CD4-positive, alpha-beta T cell (primary cell): ENCODE measurements around the gene NACC2. TPM values are rescaled to one million over a fixed set of nuclear protein-coding genes. Genes with fewer than 3 reads are reported as not detected.

Experiments
- ATAC-seq: fragments of 200-7000 bp; cut with Tn5 transposase; one replicate; pipeline ENCODE4 v1.10.0; 2022; ENCODE audit warnings: mild to moderate bottlenecking; ENCODE audit not compliant: poor library complexity
- CTCF ChIA-PET: fragments of 350-600 bp; sonication (Branson Sonifier 250); formaldehyde crosslinking; loops from one replicate; lab custom pipeline; 2021; ENCODE audit warnings: antibody characterized with exemption, inconsistent platforms; lab: Charles Lee
- POLR2A ChIA-PET: fragments of 350-600 bp; sonication (Branson Sonifier 250); formaldehyde crosslinking; loops from one replicate; lab custom pipeline; 2021; ENCODE audit warnings: antibody characterized with exemption, inconsistent platforms; lab: Charles Lee
- DNase-seq, 14 experiments: peaks; one replicate each; pipeline ENCODE4 v3.0.0-alpha.2; 2013 to 2020; ENCODE audit warnings: mixed read lengths in 2 of 14
- H3K27ac ChIP-seq, 2 donors: one replicate each; pipeline versions ENCODE4 v1.5.1 to v1.7.0; 2013; ENCODE audit warnings: low read length in 2 of 2, low read depth in 1 of 2, mild to moderate bottlenecking in 1 of 2
- H3K27me3 ChIP-seq, 2 experiments: 1 replicate in 1 of 2; 2 replicates in 1 of 2; pipeline versions ENCODE4 v1.6.1 to v1.7.0; 2013; ENCODE audit warnings: low read length in 2 of 2, control low read depth in 1 of 2, mild to moderate bottlenecking in 1 of 2, moderate library complexity in 1 of 2; ENCODE audit not compliant: insufficient read depth in 2 of 2, control insufficient read depth in 1 of 2
- H3K36me3 ChIP-seq: one replicate; pipeline ENCODE4 v1.6.1; 2013; ENCODE audit warnings: low read length, control low read depth; ENCODE audit not compliant: insufficient read depth
- H3K4me1 ChIP-seq: one replicate; pipeline ENCODE4 v1.6.1; 2013; ENCODE audit warnings: low read length, control low read depth; ENCODE audit not compliant: insufficient read depth
- H3K4me3 ChIP-seq: one replicate; pipeline ENCODE4 v1.5.1; 2013; ENCODE audit warnings: mild to moderate bottlenecking, low read length, moderate library complexity
- H3K9me3 ChIP-seq, 2 experiments: 1 replicate in 1 of 2; 2 replicates in 1 of 2; pipeline versions ENCODE4 v1.6.1 to v1.7.0; 2013; ENCODE audit warnings: low read length in 2 of 2, mild to moderate bottlenecking in 2 of 2, control low read depth in 1 of 2, moderate library complexity in 1 of 2; ENCODE audit not compliant: control insufficient read depth in 1 of 2, insufficient read depth in 1 of 2
- H3K27ac Mint-ChIP-seq: one replicate; pipeline ENCODE4 v1.8.0; 2020; ENCODE audit warnings: mixed read lengths
- H3K27me3 Mint-ChIP-seq: one replicate; pipeline ENCODE4 v1.8.0; 2021; ENCODE audit warnings: mixed read lengths
- H3K36me3 Mint-ChIP-seq: one replicate; pipeline ENCODE4 v1.8.0; 2021; ENCODE audit warnings: low read depth, mixed read lengths
- H3K4me1 Mint-ChIP-seq: one replicate; pipeline ENCODE4 v1.8.0; 2021; ENCODE audit warnings: low read depth, mixed read lengths
- H3K4me3 Mint-ChIP-seq: one replicate; pipeline ENCODE4 v1.8.0; 2020; ENCODE audit warnings: mild to moderate bottlenecking, mixed read lengths
- H3K9me3 Mint-ChIP-seq: one replicate; pipeline ENCODE4 v1.8.0; 2020; ENCODE audit warnings: mixed read lengths
- CTCF ChIP-seq: fragments of 200-600 bp; IDR thresholded peaks from one replicate; pipeline ENCODE4 v1.8.0; 2022; ENCODE audit warnings: antibody characterized with exemption, mild to moderate bottlenecking
- intact Hi-C, 2 experiments: fragments of 100-400 bp; cut with DNase I in 1 of 2; cut with micrococcal nuclease in 1 of 2; formaldehyde crosslinking; loops; one replicate each; pipeline versions ENCODE4 v1.15.1 to v1.9.0; 2023 to 2025; cut with DNase I, micrococcal nuclease
- total RNA-seq, 174 experiments: library from RNA in 2 of 174; stranded (reverse) in 2 of 174; gene quantifications; one replicate each; pipeline ENCODE4 v1.2.3 and lab custom pipeline; 2021 to 2026

The NACC2 gene
- total RNA-seq, 2 experiments from 2014 or later = 2.1 to 2.7 TPM

- no peak for TF ChIP-seq CTCF
- H3K27ac ChIP-seq = no peak overlapping the region
- peaks cover 0 to 10% of the 10 kb centered on the region in 2 experiments for H3K9me3 ChIP-seq
- H3K27me3 ChIP-seq = peaks cover 36 to 44% of the 10 kb centered on the region in 2 experiments
- H3K4me1 Mint-ChIP-seq = peaks cover 6% of the 10 kb centered on the region
- H3K4me1 ChIP-seq = peaks cover 8% of the 10 kb centered on the region
- H3K4me3 ChIP-seq = no peak overlapping the region
- H3K4me3 Mint-ChIP-seq = no peak overlapping the region
- no peak overlapping the region for H3K27ac Mint-ChIP-seq
- DNase-seq (no peak), ATAC-seq (no peak)
- ChIA-PET POLR2A (no interaction called here), CTCF (no interaction called here)
- H3K27me3 Mint-ChIP-seq = peaks cover 45% of the 10 kb centered on the region
- H3K36me3 Mint-ChIP-seq = no peaks in the 10 kb centered on the region
- no peaks in the 10 kb centered on the region for H3K36me3 ChIP-seq
- H3K9me3 Mint-ChIP-seq = no peaks in the 10 kb centered on the region
- intact Hi-C loops = no loop called here
Observed at GRCh38 chr9:136135326-136136126, 40.4 kb upstream of the NACC2 start.

GRCh38 chr9:136133959-136134484 lies 38.9 kb upstream of the NACC2 start:
- CTCF ChIA-PET = interaction anchor here (0.6 kb wide), 1 partner anchor 1416 kb away, joined by 3 read pairs; the partner anchor contains the start of gene PNPLA7
- H3K27me3 Mint-ChIP-seq = peaks cover 54% of the 10 kb centered on the region
- Histone ChIP-seq H3K4me1 (peaks cover 8% of the 10 kb centered on the region), H3K36me3 (no peaks in the 10 kb centered on the region), H3K27me3 (peaks cover 36 to 44% of the 10 kb centered on the region in 2 experiments), H3K9me3 (peaks cover 0 to 10% of the 10 kb centered on the region in 2 experiments), H3K27ac (no peak overlapping the region), H3K4me3 (no peak overlapping the region)
- POLR2A ChIA-PET = no interaction called here
- TF ChIP-seq CTCF = no peak
- H3K9me3 Mint-ChIP-seq = no peaks in the 10 kb centered on the region
- peaks cover 6% of the 10 kb centered on the region for H3K4me1 Mint-ChIP-seq
- peak overlapping the region; percentile 57 for H3K4me3 Mint-ChIP-seq
- DNase-seq = no peak
- H3K36me3 Mint-ChIP-seq = no peaks in the 10 kb centered on the region
- intact Hi-C loops = loop anchor here in 1 of 2 experiments (1.0 kb wide), 1 partner anchor 149 kb away; no protein-coding TSS in a partner anchor
- H3K27ac Mint-ChIP-seq = no peak overlapping the region
- no peak for ATAC-seq

DNA sequence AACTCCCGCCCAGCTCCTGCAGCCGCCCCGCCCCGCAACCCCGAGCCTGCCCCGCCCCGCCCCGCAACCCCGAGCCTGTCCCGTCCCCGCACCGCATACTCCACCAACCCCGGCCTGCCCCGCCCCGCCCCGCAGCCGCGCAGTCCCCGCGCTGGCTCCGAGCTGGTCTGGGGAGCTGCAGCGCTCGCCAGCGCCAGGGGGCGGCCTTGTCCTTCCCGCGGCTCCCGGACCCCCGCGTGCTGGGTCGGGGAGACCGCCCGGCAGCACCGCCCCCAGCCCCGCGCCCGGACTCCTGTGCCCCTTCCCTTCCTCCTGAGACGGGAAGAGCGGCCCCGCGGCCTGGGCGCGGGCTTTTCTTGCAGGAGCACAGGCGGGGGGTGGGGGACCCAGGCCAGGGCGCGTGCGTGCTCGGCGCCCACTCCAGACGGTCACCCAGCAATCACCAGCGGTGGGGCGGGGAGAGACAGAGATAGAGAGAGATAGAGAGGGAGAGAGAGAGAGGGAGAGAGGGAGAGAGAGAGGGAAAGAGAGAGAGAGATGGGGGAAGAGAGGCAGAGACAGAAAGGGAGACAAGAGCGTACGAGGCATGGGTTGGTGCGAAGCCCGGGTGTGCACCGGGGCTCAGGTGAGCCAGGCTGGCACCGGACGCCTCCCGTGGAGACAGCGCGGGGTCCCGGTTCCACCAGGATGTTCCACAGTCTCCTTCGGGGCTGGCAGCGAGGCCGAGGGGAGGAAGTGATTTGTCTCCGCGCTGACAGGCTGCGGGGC lies 38.3 kb upstream of the NACC2 start:
- no peak for TF ChIP-seq CTCF
- H3K9me3 ChIP-seq = peaks cover 0 to 10% of the 10 kb centered on the region in 2 experiments
- DNase-seq (peak in 4 of 14 experiments; percentile 20 to 60 (median 42)), ATAC-seq (peak; percentile 74)
- H3K36me3 Mint-ChIP-seq = no peaks in the 10 kb centered on the region
- peaks cover 8% of the 10 kb centered on the region for H3K4me1 ChIP-seq
- H3K27me3 Mint-ChIP-seq = peaks cover 50% of the 10 kb centered on the region
- H3K27ac ChIP-seq = no peak overlapping the region
- peaks cover 6% of the 10 kb centered on the region for H3K4me1 Mint-ChIP-seq
- CTCF ChIA-PET = interaction anchor here (0.6 to 0.8 kb wide), 2 partner anchors 134 to 1417 kb away, joined by 3 read pairs; partner anchors contain the start of gene PNPLA7
- H3K36me3 ChIP-seq = no peaks in the 10 kb centered on the region
- intact Hi-C loops = loop anchor here in 1 of 2 experiments (1.0 kb wide), 1 partner anchor 150 kb away; no protein-coding TSS in a partner anchor
- no peak overlapping the region for H3K27ac Mint-ChIP-seq
- H3K9me3 Mint-ChIP-seq = no peaks in the 10 kb centered on the region
- peak overlapping the region; percentile 22 for H3K4me3 ChIP-seq
- peak overlapping the region; percentile 58 for H3K4me3 Mint-ChIP-seq
- POLR2A ChIA-PET = no interaction called here
- peaks cover 35 to 42% of the 10 kb centered on the region in 2 experiments for H3K27me3 ChIP-seq
